ENCODE measurements around the gene REG4. TPM values are rescaled to one million over a fixed set of nuclear protein-coding genes. Genes with fewer than 3 reads are reported as not detected.

The REG4 gene
- not detected in 2 replicates for total RNA-seq

DNA sequence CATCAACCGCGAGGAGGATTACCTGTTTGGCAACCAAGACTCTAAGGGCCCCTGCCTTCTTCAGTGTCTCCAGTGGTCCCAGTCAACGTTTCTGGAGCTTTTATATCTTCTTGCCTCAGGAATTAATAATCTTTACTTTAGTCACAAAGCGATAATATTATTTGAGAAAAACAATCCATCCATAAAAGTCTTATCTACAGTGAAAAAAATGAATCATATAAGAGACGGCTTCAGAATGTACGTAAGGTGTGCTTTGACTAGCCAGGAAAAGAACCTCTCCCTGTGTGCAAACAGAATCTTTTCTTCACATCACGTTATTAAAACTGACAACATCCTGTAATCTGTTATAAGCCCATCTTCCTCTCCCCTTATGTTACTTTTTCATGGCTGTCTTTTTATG lies at the start of gene REG4:
TSS of gene REG4 (minus strand) at position 74 of the 400 bp plus-strand sequence. CDS start 2,691 bp downstream, outside the sequence.

DNA sequence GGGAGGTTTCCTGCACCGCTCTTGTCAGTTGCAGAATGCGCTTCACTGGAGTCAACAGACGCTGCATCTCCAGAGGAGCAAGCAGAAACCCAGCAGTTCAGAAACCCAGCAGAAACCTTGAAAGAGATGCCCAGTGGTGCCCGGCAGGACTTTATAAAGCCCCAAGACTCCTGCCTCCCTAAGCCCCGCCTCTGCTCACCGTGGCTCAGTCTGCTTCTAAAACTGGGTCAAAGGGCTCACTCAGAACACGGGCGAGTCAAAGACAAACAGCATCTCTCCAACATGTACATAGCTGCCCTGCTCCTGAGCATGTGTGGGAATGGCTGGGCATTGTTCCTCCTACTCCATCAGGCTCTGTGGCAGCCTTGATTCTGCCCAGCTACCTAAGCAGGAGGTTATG lies 42.5 kb downstream of the REG4 start, which contains the start of gene HMGCS2:
TSS of gene HMGCS2 (minus strand) at position 128 of the 400 bp plus-strand sequence. CDS start at position 67, 61 bp downstream.

Other genes with a start within 250 kb of the REG4 start
- 7.4 and 11.7 TPM in 2 replicates for gene ZNF697, start 163.2 kb downstream of the REG4 start, total RNA-seq
- gene PHGDH, start 99.5 kb downstream of the REG4 start, total RNA-seq, result 81.4 and 131 TPM in 2 replicates
- not detected in 2 replicates for gene HMGCS2, start 42.6 kb downstream of the REG4 start, total RNA-seq
- gene ADAM30, start 85.1 kb upstream of the REG4 start, total RNA-seq, result not detected in 2 replicates